ENCODE data around the gene ANKRD2.

ANKRD2 gene

GRCh38 chr10:97596101-97597082, 23.8 kb downstream of the ANKRD2 start:
- DNase-seq (ENCODE audit: low read depth), result peak; percentile 62
- no peak overlapping the region for H3K4me3 ChIP-seq (ENCODE audit: low read depth, low read length)
- no peak for TF ChIP-seq CTCF (conservative IDR thresholded peaks at IDR 0.05; ENCODE audit: low read depth, low read length)

- H3K4me3 ChIP-seq (ENCODE audit: low read depth, low read length), result no peak overlapping the region
- DNase-seq (ENCODE audit: low read depth), result no peak
- no peak for TF ChIP-seq CTCF (conservative IDR thresholded peaks at IDR 0.05; ENCODE audit: low read depth, low read length)
Observed at GRCh38 chr10:97597778-97598177, 25.2 kb downstream of the ANKRD2 start.

- H3K4me3 ChIP-seq (ENCODE audit: low read depth, low read length), result no peak overlapping the region
- DNase-seq (ENCODE audit: low read depth), result no peak
- TF ChIP-seq CTCF (conservative IDR thresholded peaks at IDR 0.05; ENCODE audit: low read depth, low read length), result no peak
Observed at GRCh38 chr10:97598407-97599271, 26.1 kb downstream of the ANKRD2 start.

- H3K4me3 ChIP-seq (ENCODE audit: low read depth, low read length), result no peak overlapping the region
- TF ChIP-seq CTCF (conservative IDR thresholded peaks at IDR 0.05; ENCODE audit: low read depth, low read length), result no peak
- DNase-seq (ENCODE audit: low read depth), result no peak
Observed at GRCh38 chr10:97599272-97599619, 26.7 kb downstream of the ANKRD2 start.

- no peak for TF ChIP-seq CTCF (conservative IDR thresholded peaks at IDR 0.05; ENCODE audit: low read depth, low read length)
- DNase-seq (ENCODE audit: low read depth), result no peak
- H3K4me3 ChIP-seq (ENCODE audit: low read depth, low read length), result no peak overlapping the region
Observed at GRCh38 chr10:97600616-97601015, 28.0 kb downstream of the ANKRD2 start.

- H3K4me3 ChIP-seq (ENCODE audit: low read depth, low read length), result no peak overlapping the region
- DNase-seq (ENCODE audit: low read depth), result no peak
- no peak for TF ChIP-seq CTCF (conservative IDR thresholded peaks at IDR 0.05; ENCODE audit: low read depth, low read length)
Observed at GRCh38 chr10:97601268-97602215, 29.0 kb downstream of the ANKRD2 start.

Measured in choroid plexus epithelial cell (primary cell).